HUES6 (cell line): Measurements from ENCODE around the gene HSD17B2.
"Not testable (repeated sequence)": the region's sequence is repeated elsewhere in the genome, so short reads cannot be mapped to it uniquely, and the experiment has no call there.

ENCODE experiments used
- H3K27ac ChIP-seq: 2 replicates; pipeline ENCODE4 v1.7.0; 2013; ENCODE audit warnings: low read depth, mild to moderate bottlenecking, low read length, inconsistent platforms
- H3K27me3 ChIP-seq: 2 replicates; pipeline ENCODE4 v1.6.1; 2013; ENCODE audit warnings: low read length; ENCODE audit not compliant: control insufficient read depth, insufficient read depth
- H3K36me3 ChIP-seq: 2 replicates; pipeline ENCODE4 v1.6.1; 2013; ENCODE audit warnings: low read length; ENCODE audit not compliant: control insufficient read depth, insufficient read depth
- H3K4me1 ChIP-seq: 2 replicates; pipeline ENCODE4 v1.6.1; 2013; ENCODE audit warnings: low read length; ENCODE audit not compliant: control insufficient read depth, insufficient read depth
- H3K4me3 ChIP-seq: 2 replicates; pipeline ENCODE4 v1.5.1; 2013; ENCODE audit warnings: low read depth, low read length
- H3K9ac ChIP-seq: one replicate; pipeline ENCODE4 v1.6.1; 2013; ENCODE audit warnings: mild to moderate bottlenecking, low read length
- H3K9me3 ChIP-seq: 2 replicates; pipeline ENCODE4 v1.6.1; 2013; ENCODE audit warnings: low read depth, low read length; ENCODE audit not compliant: control insufficient read depth, insufficient read depth

HSD17B2 gene

GRCh38 chr16:82134846-82135245 lies 99.8 kb downstream of the HSD17B2 start:
- H3K27ac ChIP-seq, result no peak overlapping the region
- H3K9me3 ChIP-seq, result no peaks in the 10 kb centered on the region
- no peaks in the 10 kb centered on the region for H3K27me3 ChIP-seq
- no peak overlapping the region for H3K4me3 ChIP-seq
- no peak overlapping the region for H3K9ac ChIP-seq
- peaks cover 8% of the 10 kb centered on the region for H3K4me1 ChIP-seq
- H3K36me3 ChIP-seq, result peaks cover 15% of the 10 kb centered on the region

- no peak overlapping the region for H3K9ac ChIP-seq
- no peak overlapping the region for H3K4me3 ChIP-seq
- H3K9me3 ChIP-seq, result no peaks in the 10 kb centered on the region
- H3K36me3 ChIP-seq, result peaks cover 15% of the 10 kb centered on the region
- no peaks in the 10 kb centered on the region for H3K27me3 ChIP-seq
- H3K27ac ChIP-seq, result no peak overlapping the region
- peaks cover 8% of the 10 kb centered on the region for H3K4me1 ChIP-seq
Observed at GRCh38 chr16:82135844-82136243, 100.8 kb downstream of the HSD17B2 start.

- H3K4me3 ChIP-seq, result no peak overlapping the region
- H3K36me3 ChIP-seq, result peaks cover 15% of the 10 kb centered on the region
- no peak overlapping the region for H3K27ac ChIP-seq
- no peaks in the 10 kb centered on the region for H3K27me3 ChIP-seq
- H3K4me1 ChIP-seq, result peaks cover 8% of the 10 kb centered on the region
- H3K9ac ChIP-seq, result no peak overlapping the region
- H3K9me3 ChIP-seq, result no peaks in the 10 kb centered on the region
Observed at GRCh38 chr16:82136956-82137821, 102.1 kb downstream of the HSD17B2 start.

DNA sequence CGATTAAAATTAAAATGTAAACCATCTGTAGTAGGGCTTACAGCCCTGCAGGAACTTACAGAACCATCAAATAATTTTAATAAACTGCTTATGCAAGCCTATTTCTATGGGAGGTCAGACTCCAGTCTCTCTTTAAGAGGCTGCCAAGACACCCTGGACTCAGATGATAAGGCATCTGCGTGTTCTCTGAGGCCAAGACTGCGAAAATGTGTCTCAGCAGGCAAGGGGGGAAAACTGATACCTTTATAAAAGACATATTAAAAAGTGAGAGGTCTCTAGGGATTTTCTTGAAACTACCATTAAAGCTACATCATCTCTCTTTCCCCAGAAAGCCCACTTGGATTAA lies 102.7 kb downstream of the HSD17B2 start:
- no peak overlapping the region for H3K4me3 ChIP-seq
- H3K9me3 ChIP-seq, result no peaks in the 10 kb centered on the region
- H3K27ac ChIP-seq, result no peak overlapping the region
- H3K9ac ChIP-seq, result no peak overlapping the region
- no peaks in the 10 kb centered on the region for H3K27me3 ChIP-seq
- peaks cover 15% of the 10 kb centered on the region for H3K36me3 ChIP-seq
- peaks cover 8% of the 10 kb centered on the region for H3K4me1 ChIP-seq

DNA sequence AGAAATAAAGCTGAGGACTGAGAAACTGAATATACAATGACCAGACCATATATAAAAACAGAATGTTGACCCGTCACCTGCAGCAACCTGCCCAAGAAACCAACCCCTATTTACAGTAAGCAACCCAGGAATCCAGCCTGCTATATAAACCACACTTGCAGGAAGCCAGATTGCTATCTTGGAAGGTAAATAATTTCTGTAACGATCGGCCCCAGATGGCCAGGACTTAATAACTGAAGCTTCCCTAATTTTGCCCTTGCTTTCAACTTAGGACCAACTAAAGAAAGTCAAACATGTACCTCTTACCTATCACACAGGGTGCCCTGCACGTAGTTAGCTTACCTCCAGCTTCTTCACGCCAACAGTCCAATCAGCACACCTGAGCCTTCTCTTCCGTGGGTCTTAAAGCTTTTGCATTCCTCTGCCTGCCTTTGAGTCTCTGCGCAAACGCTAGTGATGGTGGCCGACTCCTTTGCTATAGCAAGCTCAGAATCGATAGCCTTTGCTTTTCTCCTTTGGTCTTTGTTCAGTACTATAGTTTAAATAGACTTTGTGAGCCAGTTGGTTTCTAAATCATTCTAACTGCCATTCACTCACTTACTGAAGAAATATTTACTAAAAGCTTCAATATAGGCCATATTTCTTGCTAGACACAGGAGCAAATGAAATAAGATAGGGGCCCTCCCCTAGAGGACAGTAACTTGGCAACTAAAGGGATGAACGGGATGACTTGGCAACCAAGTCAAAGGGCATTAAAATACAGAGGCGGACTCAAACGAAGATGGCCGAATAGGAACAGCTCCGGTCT lies 103.6 kb downstream of the HSD17B2 start:
- peak overlapping the region; percentile 31 for H3K9ac ChIP-seq
- H3K27ac ChIP-seq, result no peak overlapping the region
- no peaks in the 10 kb centered on the region for H3K9me3 ChIP-seq
- H3K27me3 ChIP-seq, result no peaks in the 10 kb centered on the region
- peaks cover 15% of the 10 kb centered on the region for H3K36me3 ChIP-seq
- peak overlapping the region; percentile 59 for H3K4me3 ChIP-seq
- peaks cover 8% of the 10 kb centered on the region for H3K4me1 ChIP-seq

DNA sequence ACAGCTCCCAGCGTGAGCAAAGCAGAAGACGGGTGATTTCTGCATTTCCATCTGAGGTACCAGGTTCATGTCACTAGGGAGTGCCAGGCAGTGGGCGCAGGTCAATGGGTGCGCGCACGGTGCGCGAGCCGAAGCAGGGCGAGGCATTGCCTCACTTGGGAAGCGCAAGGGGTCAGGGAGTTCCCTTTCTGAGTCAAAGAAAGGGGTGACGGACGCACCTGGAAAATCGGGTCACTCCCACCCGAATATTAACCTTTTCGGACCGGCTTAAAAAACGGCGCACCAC lies 104.2 kb downstream of the HSD17B2 start:
- not testable (repeated sequence) for H3K4me1 ChIP-seq, H3K27me3 ChIP-seq, H3K27ac ChIP-seq, H3K9me3 ChIP-seq
- Histone ChIP-seq H3K4me3 (peak overlapping the region; percentile 59), H3K9ac (peak overlapping the region; percentile 31), H3K36me3 (peaks cover 15% of the 10 kb centered on the region)

GRCh38 chr16:82146556-82146955 lies 111.5 kb downstream of the HSD17B2 start:
- Histone ChIP-seq H3K36me3 (peaks cover 53% of the 10 kb centered on the region), H3K9me3 (no peaks in the 10 kb centered on the region), H3K27me3 (no peaks in the 10 kb centered on the region), H3K4me1 (no peaks in the 10 kb centered on the region), H3K27ac (no peak overlapping the region), H3K9ac (no peak overlapping the region), H3K4me3 (no peak overlapping the region)

GRCh38 chr16:82146957-82147356 lies 111.9 kb downstream of the HSD17B2 start:
- Histone ChIP-seq H3K27ac (no peak overlapping the region), H3K9ac (no peak overlapping the region), H3K4me1 (no peaks in the 10 kb centered on the region), H3K4me3 (no peak overlapping the region), H3K27me3 (no peaks in the 10 kb centered on the region), H3K9me3 (no peaks in the 10 kb centered on the region), H3K36me3 (peaks cover 53% of the 10 kb centered on the region)

DNA sequence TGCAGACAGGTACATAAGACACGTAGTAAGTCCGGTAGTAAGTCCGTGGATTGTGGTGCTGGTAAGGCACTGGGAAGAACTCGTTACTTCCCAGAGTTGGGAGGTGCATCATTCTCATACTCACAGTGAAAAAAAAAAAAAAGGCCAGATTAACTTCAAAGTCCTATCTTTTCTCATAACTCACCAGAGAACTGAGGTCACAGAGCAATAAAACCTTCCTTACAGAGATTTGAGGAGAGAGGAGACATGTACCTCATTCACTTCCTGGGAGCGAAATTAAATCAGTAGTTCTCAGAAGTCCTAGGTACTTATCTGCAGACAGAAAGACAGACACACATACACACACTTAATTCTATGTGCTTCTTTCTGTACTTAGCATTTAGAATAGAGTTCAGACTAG lies 112.5 kb downstream of the HSD17B2 start:
- Histone ChIP-seq H3K4me1 (peaks cover 4% of the 10 kb centered on the region; the same call in 1 of the 2 replicates), H3K9ac (no peak overlapping the region), H3K4me3 (no peak overlapping the region), H3K9me3 (no peaks in the 10 kb centered on the region), H3K36me3 (peaks cover 53% of the 10 kb centered on the region), H3K27ac (no peak overlapping the region), H3K27me3 (no peaks in the 10 kb centered on the region)
